Activated B cell treated with CpG ODN at 0.5 μM for 24 hours (primary cell): ENCODE measurements around the gene EDRF1. TPM values are rescaled to one million over a fixed set of nuclear protein-coding genes. Genes with fewer than 3 reads are reported as not detected.

ENCODE experiments used
- ATAC-seq: fragments of 200-7000 bp; cut with Tn5 transposase; one replicate; pipeline ENCODE4 v1.10.0; 2021; ENCODE audit warnings: low read depth, mild to moderate bottlenecking, moderate library complexity
- CTCF ChIA-PET: fragments of 350-600 bp; sonication (Branson Sonifier 250); formaldehyde crosslinking; loops from one replicate; lab custom pipeline; 2021; ENCODE audit warnings: antibody characterized with exemption; lab: Charles Lee
- POLR2A ChIA-PET: fragments of 350-600 bp; sonication (Branson Sonifier 250); formaldehyde crosslinking; loops from one replicate; lab custom pipeline; 2021; ENCODE audit warnings: antibody characterized with exemption; lab: Charles Lee
- DNase-seq: peaks from one replicate; pipeline ENCODE4 v3.0.0; 2022
- H3K27ac Mint-ChIP-seq: one replicate; pipeline ENCODE4 v1.8.0; 2020; ENCODE audit warnings: mixed read lengths
- H3K27me3 Mint-ChIP-seq: one replicate; pipeline ENCODE4 v1.8.0; 2021; ENCODE audit warnings: mixed read lengths
- H3K36me3 Mint-ChIP-seq: one replicate; pipeline ENCODE4 v1.8.0; 2021; ENCODE audit warnings: low read depth, mixed read lengths
- H3K4me1 Mint-ChIP-seq: one replicate; pipeline ENCODE4 v1.8.0; 2021; ENCODE audit warnings: mixed read lengths
- H3K4me3 Mint-ChIP-seq: one replicate; pipeline ENCODE4 v1.8.0; 2020; ENCODE audit warnings: mild to moderate bottlenecking, mixed read lengths
- H3K9me3 Mint-ChIP-seq: one replicate; pipeline ENCODE4 v1.8.0; 2020; ENCODE audit warnings: mixed read lengths
- CTCF ChIP-seq: fragments of 200-600 bp; IDR thresholded peaks from one replicate; pipeline ENCODE4 v1.8.0; 2022; ENCODE audit warnings: antibody characterized with exemption, mild to moderate bottlenecking
- intact Hi-C: fragments of 100-400 bp; cut with micrococcal nuclease; formaldehyde crosslinking; loops from one replicate; pipeline ENCODE4 v1.15.1; 2024
- total RNA-seq: library from RNA; stranded (reverse); gene quantifications from 2 replicates; pipeline ENCODE4 v1.2.3, GENCODE V29; 2022

The EDRF1 gene
- total RNA-seq, 1 donor from 2014 or later, result 52.7 TPM

GRCh38 chr10:125782616-125783015, 63.1 kb downstream of the EDRF1 start:
- Mint-ChIP-seq H3K27ac (no peak overlapping the region), H3K27me3 (no peaks in the 10 kb centered on the region), H3K36me3 (peaks cover 7% of the 10 kb centered on the region), H3K9me3 (no peaks in the 10 kb centered on the region), H3K4me3 (no peak overlapping the region), H3K4me1 (no peaks in the 10 kb centered on the region)
- intact Hi-C loops, result no loop called here
- ATAC-seq (no peak), DNase-seq (no peak)
- POLR2A ChIA-PET, result no interaction called here
- CTCF ChIA-PET, result no interaction called here
- TF ChIP-seq CTCF, result no peak

GRCh38 chr10:125783408-125783807, 63.9 kb downstream of the EDRF1 start:
- ChIA-PET CTCF (no interaction called here), POLR2A (no interaction called here)
- intact Hi-C loops, result no loop called here
- Mint-ChIP-seq H3K9me3 (no peaks in the 10 kb centered on the region), H3K36me3 (peaks cover 14% of the 10 kb centered on the region), H3K27ac (no peak overlapping the region), H3K4me1 (no peaks in the 10 kb centered on the region), H3K27me3 (no peaks in the 10 kb centered on the region), H3K4me3 (no peak overlapping the region)
- no peak for TF ChIP-seq CTCF
- ATAC-seq (no peak), DNase-seq (no peak)

DNA sequence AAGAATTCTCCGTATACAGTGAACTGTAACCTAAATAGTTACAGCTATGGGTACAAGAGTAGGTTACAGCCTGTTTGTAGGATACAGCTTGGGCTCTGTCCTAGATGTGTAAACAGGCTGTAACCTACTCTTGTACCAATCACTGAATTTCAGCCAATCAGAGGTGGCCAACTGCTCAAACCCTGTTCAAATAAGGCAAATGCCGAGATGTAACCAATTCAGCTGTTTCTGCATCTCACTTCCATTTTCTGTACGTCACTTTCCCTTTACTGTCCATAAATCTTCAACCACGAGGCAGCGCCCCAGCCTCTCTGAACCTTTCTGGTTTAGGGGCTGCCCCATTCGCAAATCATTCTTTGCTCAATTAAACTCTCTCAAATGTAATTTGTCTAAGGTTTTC, 64.4 kb downstream of the EDRF1 start:
- ChIA-PET CTCF (no interaction called here), POLR2A (no interaction called here)
- Mint-ChIP-seq H3K27ac (no peak overlapping the region), H3K36me3 (peaks cover 18% of the 10 kb centered on the region), H3K27me3 (no peaks in the 10 kb centered on the region), H3K4me1 (no peaks in the 10 kb centered on the region), H3K9me3 (no peaks in the 10 kb centered on the region), H3K4me3 (no peak overlapping the region)
- no peak for TF ChIP-seq CTCF
- no peak for DNase-seq
- ATAC-seq, result no peak
- intact Hi-C loops, result no loop called here

- POLR2A ChIA-PET, result no interaction called here
- no peak overlapping the region for H3K27ac Mint-ChIP-seq
- DNase-seq (no peak), ATAC-seq (no peak)
- CTCF ChIA-PET, result no interaction called here
- H3K27me3 Mint-ChIP-seq, result no peaks in the 10 kb centered on the region
- no peak for TF ChIP-seq CTCF
- intact Hi-C loops, result no loop called here
- H3K4me1 Mint-ChIP-seq, result no peaks in the 10 kb centered on the region
- no peaks in the 10 kb centered on the region for H3K9me3 Mint-ChIP-seq
- H3K4me3 Mint-ChIP-seq, result no peak overlapping the region
- peaks cover 31% of the 10 kb centered on the region for H3K36me3 Mint-ChIP-seq
These were observed 66.3 kb downstream of the EDRF1 start for GRCh38 chr10:125785791-125786190.

DNA sequence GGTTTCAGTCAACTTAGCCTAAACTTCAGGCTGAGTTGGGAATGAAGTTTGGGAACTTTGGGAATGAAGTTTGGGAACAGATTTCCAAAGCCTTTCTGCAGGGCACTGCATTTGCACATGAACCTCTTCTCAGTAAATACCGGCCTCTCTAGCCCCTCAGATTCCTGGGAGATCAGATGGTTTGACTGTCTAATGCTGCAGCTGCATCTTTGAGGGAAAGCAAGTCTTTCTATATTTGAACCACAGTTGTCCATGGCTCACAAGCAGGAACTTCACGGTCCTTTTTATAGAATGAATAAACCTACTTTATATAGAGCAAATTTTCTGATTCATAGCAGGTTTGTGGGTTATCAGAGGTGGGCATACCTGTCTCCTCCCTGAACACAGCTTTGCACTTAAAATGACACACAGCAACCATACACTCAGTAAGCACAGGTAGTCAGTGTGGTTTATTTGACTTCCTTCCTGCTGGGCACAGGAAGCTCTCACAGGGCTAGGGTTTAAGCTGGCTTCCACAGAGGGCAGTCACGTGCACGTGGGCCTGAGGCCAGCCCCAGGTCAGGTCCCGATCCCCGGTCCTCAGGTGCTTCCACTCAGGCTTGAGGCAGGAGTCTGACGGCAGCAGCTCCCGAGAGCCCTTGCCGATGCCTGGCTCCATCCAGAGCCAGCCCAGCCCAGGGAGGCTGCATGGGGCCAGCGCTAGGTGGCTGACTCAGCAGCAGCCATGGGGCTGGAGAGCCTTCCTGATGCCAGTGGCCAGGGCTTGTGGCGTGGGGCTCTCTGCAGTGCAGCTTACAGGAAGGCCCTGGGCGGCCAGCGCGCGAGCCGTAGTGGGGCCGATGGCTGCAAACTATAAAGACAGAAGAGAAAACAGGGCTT, 68.9 kb downstream of the EDRF1 start:
- intact Hi-C loops, result no loop called here
- H3K4me1 Mint-ChIP-seq, result no peaks in the 10 kb centered on the region
- ChIA-PET CTCF (no interaction called here), POLR2A (no interaction called here)
- no peaks in the 10 kb centered on the region for H3K27me3 Mint-ChIP-seq
- H3K4me3 Mint-ChIP-seq, result no peak overlapping the region
- H3K27ac Mint-ChIP-seq, result no peak overlapping the region
- H3K9me3 Mint-ChIP-seq, result no peaks in the 10 kb centered on the region
- ATAC-seq (no peak), DNase-seq (no peak)
- no peak for TF ChIP-seq CTCF
- peaks cover 52% of the 10 kb centered on the region for H3K36me3 Mint-ChIP-seq
